ENCODE data around the gene ZNF775.

The ZNF775 gene

DNA sequence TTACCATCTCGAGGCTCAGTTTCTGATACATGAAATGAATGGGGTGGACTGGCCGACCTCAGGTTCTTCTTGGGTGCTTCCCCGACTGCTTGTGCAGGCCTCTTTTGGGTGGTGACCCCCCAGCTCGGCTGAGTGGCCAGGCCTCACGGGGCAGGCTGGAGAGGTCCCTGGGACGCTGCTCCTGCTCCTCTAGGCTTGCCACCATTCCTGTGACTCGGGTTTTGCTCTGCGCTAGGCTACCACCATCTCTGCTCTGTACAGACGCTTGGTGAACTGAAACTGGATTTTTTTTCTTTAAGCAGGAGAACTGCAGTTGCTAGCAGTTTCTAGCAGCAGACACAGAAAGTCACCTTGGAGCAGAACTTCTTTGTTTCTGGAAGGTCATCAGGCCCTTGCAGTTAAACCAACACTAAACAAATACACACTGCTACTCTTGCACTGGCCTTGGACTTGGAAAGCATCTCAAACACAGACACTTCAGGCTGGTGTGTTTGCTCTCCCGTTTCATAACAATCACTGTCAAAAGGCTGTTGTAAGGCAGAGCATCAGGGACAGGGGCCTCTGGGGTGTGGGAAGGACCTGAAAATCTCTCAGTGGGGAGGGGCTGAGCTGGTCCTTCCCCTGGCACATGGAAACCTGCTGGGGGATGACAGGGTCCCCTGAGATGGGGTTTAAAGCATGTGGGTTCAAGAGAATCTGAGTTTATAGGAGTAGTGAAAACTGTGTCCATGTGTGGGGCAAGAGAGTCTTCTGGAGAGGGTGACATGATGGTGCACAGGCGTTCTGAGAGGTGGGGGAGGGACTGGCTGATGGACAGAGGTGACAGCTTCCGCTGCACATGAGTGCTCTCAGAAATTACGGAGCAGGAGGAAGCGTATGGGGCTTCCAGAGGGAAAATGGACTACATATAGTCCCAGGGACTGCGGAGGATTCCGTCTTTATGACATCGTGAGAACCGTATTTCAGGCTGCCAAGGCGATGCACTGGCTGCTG is 36.3 kb downstream of the ZNF775 start:
- no peak for DNase-seq

DNA sequence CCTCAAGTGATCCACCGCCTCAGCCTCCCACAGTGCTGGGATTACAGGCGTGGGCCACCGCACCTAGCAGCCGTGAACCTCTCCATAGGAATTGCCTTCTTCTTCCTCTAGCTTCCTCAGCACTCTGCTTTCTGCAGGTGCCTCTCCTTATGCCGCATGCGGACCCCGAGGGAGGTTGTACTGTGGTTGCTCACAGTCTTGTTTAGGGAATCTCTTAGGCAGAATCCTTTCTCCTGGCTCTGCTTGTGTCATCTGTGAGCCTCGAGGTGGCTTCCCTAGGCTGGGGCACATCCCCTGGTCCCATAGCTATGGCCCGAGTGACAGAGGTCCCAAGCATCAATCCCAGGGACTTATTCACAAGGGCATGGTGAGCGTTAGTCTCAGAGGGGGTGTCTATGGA is 38.1 kb downstream of the ZNF775 start:
- DNase-seq: no peak

DNA sequence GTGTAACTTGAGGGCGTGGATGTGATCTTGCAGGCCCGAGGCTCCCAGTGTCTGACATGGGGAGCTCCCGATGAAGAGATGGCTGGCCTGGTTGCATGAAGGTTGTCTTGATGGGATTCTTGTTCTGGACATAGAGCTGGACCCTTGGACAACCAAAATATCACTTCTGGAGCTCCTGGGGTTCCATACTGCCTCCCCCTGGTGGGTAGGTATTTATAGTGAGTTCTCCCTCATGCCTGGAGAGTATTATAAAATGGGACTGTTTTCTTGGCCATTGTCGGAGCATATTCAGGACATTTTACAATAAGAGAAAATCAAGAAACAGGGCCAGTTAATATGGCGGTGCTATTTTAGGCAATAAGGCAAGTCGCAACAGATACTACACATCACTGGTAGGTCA is 38.7 kb downstream of the ZNF775 start:
- no peak for DNase-seq

DNA sequence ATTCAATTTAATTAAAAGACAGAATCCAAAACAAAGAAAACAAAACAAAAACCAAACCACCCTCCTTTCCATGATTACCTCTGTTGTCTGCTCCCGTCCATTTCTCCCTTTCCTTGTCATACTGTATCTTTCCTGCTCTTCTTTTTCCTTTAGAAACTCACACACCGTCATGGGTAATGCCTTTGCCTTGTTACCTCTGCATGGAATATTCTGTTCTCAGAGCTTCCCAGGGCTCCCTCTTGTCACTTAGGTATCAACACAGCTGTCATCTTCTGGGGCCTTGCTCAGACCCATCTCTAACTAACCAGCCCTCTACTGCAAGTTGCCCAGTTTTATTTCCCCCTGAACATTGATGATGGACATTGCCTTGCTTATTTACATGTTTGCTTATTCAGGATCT is 41.1 kb downstream of the ZNF775 start:
- no peak for DNase-seq

DNA sequence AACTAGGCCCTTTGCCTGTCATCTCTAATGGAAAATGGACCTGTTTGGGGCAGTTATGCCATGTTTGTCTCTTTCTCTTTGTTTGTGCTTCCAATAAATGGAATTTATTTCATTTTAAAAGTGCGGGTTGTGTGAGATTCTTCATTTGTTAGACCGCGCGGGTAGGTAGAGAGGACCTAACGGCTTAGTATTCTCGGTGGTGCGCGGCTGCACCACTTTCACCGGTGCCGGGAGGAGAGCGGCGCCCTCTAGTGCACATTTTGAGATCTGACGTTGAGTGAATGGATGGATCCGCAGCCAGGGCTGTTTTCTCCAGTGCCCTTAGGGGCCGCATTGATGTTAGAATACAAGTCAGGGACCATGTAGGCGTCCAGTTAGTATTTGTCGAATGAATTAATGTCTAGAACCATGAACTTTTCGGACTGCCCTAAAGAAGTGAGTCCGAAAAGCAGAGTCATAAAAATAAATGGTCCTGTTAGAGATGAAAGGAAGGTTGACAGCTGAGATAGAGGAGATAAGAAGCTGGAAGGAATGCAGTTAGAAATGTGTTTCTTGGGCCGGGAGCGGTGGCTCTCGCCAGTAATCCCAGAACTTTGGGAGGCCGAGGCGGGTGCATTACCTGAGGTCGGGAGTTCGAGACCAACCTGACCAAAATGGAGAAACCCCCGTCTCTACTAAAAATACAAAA is 42.0 kb downstream of the ZNF775 start:
- DNase-seq: peak; percentile 70

DNA sequence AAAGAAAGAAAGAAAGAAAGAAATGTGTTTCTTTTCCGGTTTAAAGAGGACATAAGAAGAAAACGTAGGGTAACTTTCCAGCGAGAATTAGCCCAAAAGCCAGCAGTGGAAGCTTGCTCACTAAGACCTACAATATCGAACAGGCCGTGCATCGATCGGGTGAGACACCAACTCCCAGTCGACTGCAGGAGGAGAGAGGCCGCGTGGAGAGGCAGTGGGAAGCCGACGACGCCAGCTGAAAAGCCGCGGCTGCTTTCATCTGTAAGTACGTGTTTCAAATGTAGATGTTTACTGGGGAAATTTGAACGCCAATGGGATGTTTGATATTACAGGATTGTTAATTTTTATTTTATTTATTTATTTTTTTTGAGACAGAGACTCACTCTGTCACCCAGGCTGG is 42.7 kb downstream of the ZNF775 start:
- no peak for DNase-seq

DNA sequence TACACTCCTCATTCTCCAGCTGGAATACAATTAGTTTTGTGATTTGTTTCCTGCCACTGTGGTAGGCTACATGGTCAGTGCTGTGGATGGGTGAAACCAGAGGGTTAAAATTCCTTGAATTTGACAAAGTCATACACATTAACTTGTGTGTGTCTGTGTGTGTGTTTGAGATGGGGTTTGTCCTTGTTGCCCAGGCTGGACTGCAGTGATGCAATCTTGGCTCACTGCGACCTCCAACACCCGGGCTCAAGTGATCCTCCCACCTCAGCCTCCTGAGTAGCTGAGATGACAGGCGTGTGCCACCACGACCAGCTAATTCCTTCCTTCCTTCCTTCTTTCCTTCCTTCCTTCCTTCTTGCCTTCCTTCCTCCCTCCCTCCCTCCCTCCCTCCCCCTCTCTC is 46.5 kb downstream of the ZNF775 start:
- DNase-seq: no peak

DNA sequence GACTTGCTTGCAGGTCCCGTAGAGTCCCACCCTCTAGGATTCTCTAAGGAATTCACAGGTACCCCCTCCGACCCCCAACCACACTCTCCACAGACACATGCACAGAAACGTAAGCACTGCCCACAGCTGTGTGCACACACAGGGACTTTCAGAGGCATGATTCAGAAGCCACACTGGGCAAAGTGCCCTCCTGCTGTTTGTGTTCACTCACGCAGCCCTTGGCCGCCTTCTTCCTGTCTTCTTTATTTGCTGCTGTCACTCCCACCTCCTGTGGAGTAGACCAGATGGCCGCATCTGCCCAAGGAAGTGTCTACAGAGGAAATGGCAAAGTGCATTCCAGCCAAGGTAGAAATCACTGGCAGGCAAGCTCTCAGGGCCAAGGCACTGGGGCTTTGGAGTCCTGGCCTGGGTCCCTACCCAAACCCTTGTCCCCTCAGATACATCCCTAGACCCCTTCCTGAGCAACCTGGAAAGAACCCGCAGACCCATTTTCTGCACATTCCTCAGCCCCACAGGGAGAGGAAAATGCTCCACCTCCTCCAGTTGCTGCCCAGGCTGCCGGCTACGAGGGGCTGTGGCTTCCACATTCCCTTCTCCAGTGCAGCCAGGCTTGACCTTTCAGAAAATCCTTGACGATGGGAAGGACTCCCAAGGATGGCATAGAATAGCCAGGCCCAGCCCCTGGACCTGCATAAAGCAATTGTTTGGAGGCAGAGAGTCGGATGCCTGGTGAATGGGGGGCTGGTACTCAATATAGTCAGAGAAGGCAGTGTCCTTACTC is 49.7 kb downstream of the ZNF775 start:
- peak; percentile 79 for DNase-seq

DNA sequence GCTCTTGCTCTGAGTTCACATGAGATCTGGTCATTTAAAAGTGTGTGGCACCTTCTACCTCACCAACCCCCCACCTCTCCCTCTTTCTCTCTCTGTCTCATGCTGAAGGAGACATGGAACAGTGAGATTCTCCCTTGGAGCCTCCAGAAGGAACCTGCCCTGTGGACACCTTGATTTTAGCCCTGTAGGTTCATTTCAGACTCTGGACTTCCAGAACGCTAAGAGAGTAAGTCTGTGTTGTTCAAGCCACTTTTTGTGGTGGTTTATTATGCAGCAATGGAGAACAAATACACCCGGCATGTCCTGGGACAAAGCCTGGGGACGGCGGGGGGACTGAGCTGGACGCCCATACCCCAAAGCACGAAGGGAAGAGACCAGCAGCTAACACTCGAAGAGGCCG is 50.6 kb downstream of the ZNF775 start:
- DNase-seq: no peak

DNA sequence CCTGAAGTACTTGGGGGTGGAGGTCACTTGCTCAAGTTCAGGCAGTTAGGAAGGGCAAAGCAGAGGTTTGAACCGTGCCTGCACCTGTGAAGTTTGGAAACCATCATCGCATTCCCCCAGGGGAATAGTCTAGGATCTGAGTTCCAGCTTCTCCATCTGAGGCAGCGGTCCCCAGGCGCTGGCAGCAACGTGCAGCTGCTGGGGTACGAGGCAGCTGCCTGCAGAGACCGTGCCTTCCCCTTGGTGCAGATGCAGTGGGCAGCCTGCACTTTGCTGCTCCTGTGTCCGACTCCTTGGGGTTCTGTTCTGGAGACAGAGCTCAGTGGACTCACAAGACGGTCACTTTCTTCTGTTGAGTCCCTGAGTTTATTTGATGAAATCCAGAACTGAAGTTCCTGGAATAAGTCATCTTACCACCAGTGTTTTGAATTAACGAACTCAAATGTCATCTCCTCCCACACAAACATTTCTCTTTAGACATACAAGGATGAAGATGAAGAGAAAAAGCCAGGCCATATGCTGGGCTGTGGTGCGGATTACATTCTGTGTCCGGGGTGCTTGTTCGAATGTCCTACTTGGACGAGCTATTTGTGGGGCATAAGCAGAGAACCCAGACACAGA is 51.4 kb downstream of the ZNF775 start:
- DNase-seq: no peak

DNA sequence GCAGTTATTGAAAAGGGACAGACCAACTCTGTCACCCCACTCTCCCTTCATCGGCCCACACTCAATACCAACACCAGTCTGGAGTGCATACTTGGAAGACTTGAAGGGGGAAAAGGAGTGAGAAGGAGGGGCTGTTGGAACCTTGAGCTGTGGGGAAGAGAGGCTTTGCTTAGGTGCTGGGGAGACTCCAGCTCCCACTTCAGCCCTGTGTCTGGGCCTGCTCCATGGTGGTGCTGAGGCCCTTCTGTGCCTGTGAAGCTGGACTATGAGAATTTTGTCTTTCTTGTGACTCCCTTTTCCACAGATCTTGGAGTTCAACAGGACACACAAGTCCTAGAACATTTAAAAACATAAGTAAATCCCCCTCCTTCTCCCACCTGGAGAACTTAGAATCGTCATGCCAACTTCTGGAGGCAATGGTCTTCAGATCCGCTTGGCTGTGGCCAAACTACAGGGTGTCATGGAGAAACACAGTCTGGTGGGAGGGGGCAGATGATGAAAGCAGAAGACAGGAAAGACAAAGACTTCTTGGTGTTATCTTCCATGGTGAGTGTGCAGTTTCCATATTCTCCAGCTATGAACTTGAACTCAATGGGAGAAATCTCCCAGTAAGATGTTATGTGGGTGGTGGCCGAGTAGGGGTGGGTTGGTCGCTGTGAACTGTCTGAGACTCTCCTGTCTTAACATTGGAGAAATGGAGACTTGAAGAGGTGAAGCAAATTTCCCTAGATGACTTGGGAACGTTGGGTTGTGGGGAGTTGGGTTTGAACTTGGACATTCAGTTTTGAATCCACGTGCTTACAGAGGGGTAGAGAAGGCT is 52.9 kb downstream of the ZNF775 start:
- DNase-seq: no peak

DNA sequence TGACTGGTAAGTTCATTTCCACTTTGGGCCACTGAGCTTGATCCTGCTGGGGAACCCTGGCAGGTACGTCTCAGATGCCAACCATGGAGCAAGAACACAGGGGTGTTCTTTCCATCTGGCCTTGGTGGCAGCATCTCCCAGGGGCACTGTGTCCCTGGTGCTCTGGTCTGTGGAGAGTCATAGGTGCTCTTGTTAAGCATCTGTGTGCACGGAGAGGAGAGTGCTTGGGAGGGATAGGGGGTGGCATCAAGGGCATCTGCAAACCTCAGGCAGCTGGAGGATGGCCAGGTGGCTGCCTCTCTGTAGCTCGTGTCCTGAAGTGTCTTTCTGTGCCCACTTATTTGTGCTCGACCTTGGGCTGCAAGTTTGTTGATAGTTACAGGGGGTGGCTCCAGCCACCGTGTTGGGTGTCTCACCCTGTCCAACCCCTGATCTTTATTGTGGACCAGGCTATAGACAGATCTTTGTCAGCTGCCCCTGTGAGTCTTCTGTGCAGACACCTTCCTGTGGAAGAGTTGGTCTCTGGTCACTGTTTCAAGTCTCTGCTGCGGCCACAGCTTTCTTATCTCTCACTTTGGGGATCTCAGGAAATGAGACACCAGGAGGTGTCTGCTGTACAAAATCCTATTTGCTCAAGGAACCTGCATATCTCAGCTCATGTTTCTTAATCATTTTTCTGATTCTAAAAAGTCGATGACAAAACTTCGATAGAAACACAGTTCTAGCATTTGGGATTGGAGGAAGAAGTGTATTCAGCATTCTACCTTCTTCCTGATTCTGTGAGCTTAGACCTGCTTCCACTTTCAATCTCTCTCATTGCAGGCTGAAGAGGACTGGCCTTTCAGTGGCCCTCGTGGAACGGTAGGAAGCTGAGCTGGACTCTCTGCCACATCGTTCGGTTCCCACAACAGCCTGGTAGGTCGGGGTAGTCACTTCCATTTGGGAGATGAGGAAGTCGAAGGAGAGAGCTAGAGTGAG is 54.1 kb downstream of the ZNF775 start:
- peak; percentile 94 for DNase-seq

DNA sequence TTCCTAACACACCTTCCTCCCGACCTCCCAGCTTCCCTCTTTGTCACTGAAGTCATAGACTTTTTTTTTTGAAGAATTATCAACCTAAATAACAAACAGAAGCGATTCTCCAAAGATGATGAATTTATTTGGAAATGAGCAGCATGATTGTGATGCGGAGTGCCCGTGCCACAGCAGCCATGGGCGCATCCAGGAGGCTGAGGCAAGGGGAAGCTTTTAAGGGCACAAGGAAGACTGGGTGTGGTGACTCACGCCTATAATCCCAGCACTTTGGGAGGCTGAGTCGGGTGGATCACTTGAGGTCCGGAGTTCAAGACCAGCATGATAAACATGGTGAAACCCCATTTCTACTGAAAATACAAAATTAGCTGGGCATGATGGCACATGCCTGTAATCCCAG is 55.1 kb downstream of the ZNF775 start:
- peak; percentile 11 for DNase-seq

DNA sequence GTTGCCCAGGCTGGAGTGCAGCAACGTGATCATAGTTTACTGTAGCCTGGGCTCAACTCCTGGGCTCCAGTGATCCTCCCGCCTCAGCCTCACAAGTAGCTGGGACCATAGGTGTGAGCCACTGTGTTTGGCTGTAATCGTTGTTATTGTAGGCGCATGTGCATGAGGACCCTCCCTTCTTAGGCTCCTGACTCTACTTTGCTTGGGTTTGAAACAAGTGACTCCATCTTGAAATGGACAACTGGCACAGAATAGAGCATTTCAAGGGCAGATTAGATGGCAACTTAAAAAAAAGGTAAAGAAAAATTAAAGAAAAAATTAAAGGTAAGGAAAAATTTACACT is 55.9 kb downstream of the ZNF775 start:
- DNase-seq: no peak

DNA sequence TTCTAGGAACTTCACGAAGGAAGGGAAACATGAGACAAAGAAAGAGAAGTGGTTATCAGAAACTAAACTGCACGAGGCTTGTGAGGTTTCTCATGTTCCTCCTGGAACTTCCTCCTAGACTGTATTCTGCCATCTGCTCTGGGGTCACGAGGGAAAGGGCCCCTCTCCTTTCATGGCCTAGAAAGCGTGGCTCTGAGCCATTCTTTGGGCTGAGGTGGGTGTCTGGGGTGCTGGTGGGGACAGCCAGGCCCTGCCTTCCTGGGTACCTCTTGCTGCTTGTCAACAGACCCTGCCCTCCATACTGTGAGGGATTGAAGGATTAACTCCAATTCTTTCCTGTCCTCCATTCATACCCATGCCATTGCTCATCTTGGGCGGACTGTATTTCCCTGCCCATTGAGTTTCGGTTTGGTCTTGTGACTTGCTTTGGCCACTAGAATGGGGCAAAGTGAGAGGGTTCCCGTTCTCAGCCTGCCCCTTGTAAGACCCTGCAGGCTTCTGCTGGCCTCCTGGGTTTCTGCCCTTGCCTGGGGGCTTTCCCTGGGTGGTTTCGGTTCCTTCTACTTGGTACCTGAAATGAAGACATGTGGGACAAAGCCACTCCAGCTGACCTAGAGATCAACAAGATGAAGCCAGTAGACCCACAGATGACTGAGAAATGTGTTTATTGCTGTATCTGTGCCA is 56.4 kb downstream of the ZNF775 start:
- peak; percentile 92 for DNase-seq

DNA sequence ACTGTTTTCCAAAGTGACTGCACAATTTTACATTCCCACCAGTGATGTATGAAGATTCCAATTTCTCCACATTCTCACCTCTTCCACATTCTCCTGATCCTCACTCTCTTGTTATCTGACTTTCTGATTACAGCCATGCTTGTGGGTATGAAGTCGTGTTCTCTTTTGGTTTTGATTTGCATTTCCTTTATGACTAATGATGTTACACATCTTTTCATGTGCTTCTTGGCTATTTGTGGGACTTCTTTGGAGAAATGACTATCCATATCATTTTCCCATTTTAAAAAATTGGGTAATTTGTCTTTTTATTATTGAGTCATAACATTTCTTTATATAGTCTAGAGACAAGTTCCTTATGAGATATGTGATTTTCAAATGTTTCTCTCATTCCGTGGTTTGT is 60.8 kb downstream of the ZNF775 start:
- DNase-seq: peak; percentile 93

DNA sequence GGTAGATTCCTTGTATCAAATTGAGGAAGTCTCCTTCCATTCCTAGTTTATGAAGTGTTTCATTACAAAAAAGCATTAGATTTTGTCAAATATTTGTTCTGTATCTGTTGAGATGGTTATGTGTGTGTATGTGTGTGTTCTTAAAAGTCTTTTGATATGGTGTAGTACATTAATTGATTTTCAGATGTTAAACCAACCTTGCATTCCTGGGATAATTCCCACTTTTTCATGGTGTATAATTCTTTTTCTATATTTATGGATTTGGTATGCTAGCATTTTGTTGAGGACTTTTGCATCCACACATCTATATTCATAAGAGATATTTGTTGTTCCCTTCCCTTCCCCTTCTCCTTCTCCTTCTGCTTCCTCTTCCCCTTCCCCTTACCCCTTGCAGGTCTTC is 62.4 kb downstream of the ZNF775 start:
- DNase-seq: no peak

DNA sequence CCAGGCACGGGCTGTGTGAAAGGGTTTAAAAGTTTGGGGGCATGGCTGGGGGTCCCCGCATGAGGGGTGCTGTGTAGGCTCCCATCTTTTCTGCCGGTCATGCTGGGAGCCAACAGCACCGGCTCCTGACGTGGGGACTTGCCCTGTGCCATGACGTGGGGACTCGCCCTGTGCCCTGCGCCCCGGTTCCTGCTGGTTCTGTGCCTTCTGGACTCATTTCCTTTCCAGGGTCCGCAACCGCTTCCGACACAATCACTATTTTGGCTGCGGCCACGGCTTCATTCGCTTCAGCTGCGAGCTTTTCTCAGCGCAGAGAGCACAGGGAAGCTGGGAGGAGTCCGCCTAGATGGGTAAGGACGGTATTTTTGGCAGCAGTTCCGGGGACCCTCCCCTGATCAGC is 63.7 kb downstream of the ZNF775 start:
- no peak for DNase-seq

DNA sequence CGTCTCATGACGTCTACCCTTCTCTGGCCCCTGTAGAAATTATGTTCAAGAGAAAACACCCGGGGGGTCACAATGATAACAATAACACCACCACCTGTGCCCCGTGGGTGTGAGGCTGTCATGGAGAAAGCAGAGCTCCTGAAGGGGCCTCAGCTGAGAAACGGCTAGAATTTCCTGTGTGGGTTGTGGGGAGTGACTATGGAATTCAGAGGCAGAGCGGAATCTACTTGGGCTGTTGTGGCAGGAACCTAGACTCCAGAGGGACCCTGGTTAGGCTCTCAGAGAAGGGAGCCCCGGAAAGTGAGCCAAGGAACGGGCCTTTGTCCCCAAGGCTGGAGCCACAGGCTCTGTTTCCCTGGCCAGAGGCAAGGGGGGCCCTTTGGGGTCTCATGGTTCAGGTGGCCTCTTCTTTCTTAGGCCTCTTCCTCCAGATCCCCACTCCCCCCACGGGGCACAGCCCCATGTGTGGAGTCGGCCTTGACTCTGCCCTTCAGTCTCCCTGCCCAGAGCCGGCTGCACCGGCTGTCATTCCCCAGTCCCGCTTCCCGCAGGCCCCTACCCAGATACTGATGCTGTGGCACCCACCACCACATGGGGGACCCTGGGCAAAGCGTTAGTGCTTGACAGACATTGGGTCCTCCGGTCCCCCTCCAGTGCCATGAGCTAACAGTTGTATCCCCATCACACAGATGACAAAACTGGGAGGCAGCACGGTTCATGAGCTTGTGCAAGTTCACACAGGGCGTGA is 64.8 kb downstream of the ZNF775 start:
- DNase-seq: no peak

All from inflammatory macrophage treated with lipopolysaccharide for 4 hours (primary cell).